Testis (tissue), 3 donors: Measurements from ENCODE around the gene C6orf52. TPM values are rescaled to one million over a fixed set of nuclear protein-coding genes. Genes with fewer than 3 reads are reported as not detected.

Experiments used
- DNase-seq: peaks from one replicate; pipeline ENCODE4 v3.0.0-alpha.2; 2019
- H3K27ac ChIP-seq, 2 donors: fragments of 200-600 bp; sonication (generic); one replicate each; pipeline ENCODE4 v1.5.1; 2019
- H3K27me3 ChIP-seq: fragments of 200-600 bp; sonication (generic); one replicate; pipeline ENCODE4 v1.5.1; 2019
- H3K36me3 ChIP-seq: fragments of 200-600 bp; sonication (generic); one replicate; pipeline ENCODE4 v1.5.1; 2017; ENCODE audit warnings: low read depth; ENCODE audit errors: missing control alignments
- H3K4me1 ChIP-seq: fragments of 200-600 bp; sonication (generic); one replicate; pipeline ENCODE4 v1.5.1; 2019
- H3K4me3 ChIP-seq, 2 donors: fragments of 200-600 bp; sonication (generic); one replicate each; pipeline ENCODE4 v1.5.1; 2017 to 2019
- H3K9me3 ChIP-seq: fragments of 200-600 bp; sonication (generic); one replicate; pipeline ENCODE4 v1.5.1; 2017
- CTCF ChIP-seq, 3 experiments: fragments of 450-650 bp in 2 of 3; fragments of 200-600 bp in 1 of 3; sonication (generic) in 1 of 3; IDR thresholded peaks; one replicate each; pipeline ENCODE4 v1.5.1; 2016 to 2019; ENCODE audit warnings: antibody characterized with exemption in 3 of 3, mild to moderate bottlenecking in 2 of 3, moderate library complexity in 1 of 3
- POLR2A ChIP-seq: fragments of 450-650 bp; IDR thresholded peaks from one replicate; pipeline ENCODE4 v1.6.1; 2017; ENCODE audit warnings: antibody characterized with exemption, mild to moderate bottlenecking, moderate library complexity
- WGBS, 2 donors: methylation state at CpG; one replicate each; pipeline ENCODE4 v1.1.5; 2018; 5-methylcytosine and 5-hydroxymethylcytosine counted together
- intact Hi-C: fragments of 100-400 bp; cut with DNase I; formaldehyde crosslinking; loops from one replicate; pipeline ENCODE4 v1.15.1; 2023; ENCODE audit warnings: low total_unique reads
- polyA plus RNA-seq: library from polyadenylated mRNA; stranded (reverse); fragments of 350-450 nt; fragmentation: Illumina TruSeq; extraction: RNeasy Lipid Tissue Mini Kit (QIAGEN cat#74804); gene quantifications from one replicate; pipeline ENCODE4 v1.2.3, GENCODE V29; 2014; ENCODE audit warnings: low read depth, low replicate concordance; ENCODE audit not compliant: insufficient read depth
- total RNA-seq, 2 donors: library from RNA; depleted of rRNA; stranded (reverse); fragments of >200 nt; gene quantifications; one replicate each; pipeline ENCODE4 v1.2.3, GENCODE V29; 2016

C6orf52 gene
- total and polyA plus RNA-seq, 3 donors from 2014 or later: 7.9 to 21.7 (median 14.3) TPM

GRCh38 chr6:10692965-10693538 is 1.4 kb downstream of the C6orf52 start:
- Histone ChIP-seq H3K27ac (no peak overlapping the region), H3K9me3 (no peaks in the 10 kb centered on the region), H3K36me3 (no peaks in the 10 kb centered on the region), H3K4me1 (peaks cover 7% of the 10 kb centered on the region), H3K4me3 (peak overlapping the region in 1 of 2 donors; percentile 91), H3K27me3 (no peaks in the 10 kb centered on the region)
- intact Hi-C loops: loop anchor here (5.0 kb wide), 1 partner anchor 54 kb away; the partner anchor contains the start of gene TMEM14B
- DNase-seq: no peak
- no peak for TF ChIP-seq CTCF (IDR thresholded peaks at IDR 0.05)
- TF ChIP-seq POLR2A: no peak
- WGBS, 2 donors: 69 to 72% methylated on average over 8 of the region's 8 CpGs

GRCh38 chr6:10690651-10691445 is 3.6 kb downstream of the C6orf52 start:
- Histone ChIP-seq H3K4me3 (no peak overlapping the region), H3K27ac (no peak overlapping the region), H3K36me3 (no peaks in the 10 kb centered on the region), H3K27me3 (no peaks in the 10 kb centered on the region), H3K9me3 (no peaks in the 10 kb centered on the region), H3K4me1 (peaks cover 7% of the 10 kb centered on the region)
- no peak for DNase-seq
- 50 to 59% methylated on average over 15 of the region's 15 CpGs for WGBS, 2 donors
- intact Hi-C loops: loop anchor here (5.0 kb wide), 1 partner anchor 56 kb away; the partner anchor contains the start of gene TMEM14B
- TF ChIP-seq POLR2A (no peak), CTCF (IDR thresholded peaks at IDR 0.05) (no peak)

GRCh38 chr6:10687582-10687981 is 6.8 kb downstream of the C6orf52 start:
- Histone ChIP-seq H3K27ac (no peak overlapping the region), H3K4me1 (no peaks in the 10 kb centered on the region), H3K27me3 (no peaks in the 10 kb centered on the region), H3K36me3 (no peaks in the 10 kb centered on the region), H3K4me3 (no peak overlapping the region), H3K9me3 (no peaks in the 10 kb centered on the region)
- WGBS, 2 donors: 43 to 51% methylated on average over 6 of the region's 6 CpGs
- intact Hi-C loops: no loop called here
- no peak for DNase-seq
- no peak for TF ChIP-seq CTCF (IDR thresholded peaks at IDR 0.05)
- TF ChIP-seq POLR2A: no peak

GRCh38 chr6:10686901-10687300 is 7.5 kb downstream of the C6orf52 start:
- intact Hi-C loops: no loop called here
- no peak overlapping the region for H3K4me3 ChIP-seq
- no peaks in the 10 kb centered on the region for H3K36me3 ChIP-seq
- TF ChIP-seq POLR2A: no peak
- TF ChIP-seq CTCF (IDR thresholded peaks at IDR 0.05): no peak
- H3K4me1 ChIP-seq: no peaks in the 10 kb centered on the region
- WGBS, 2 donors: 84 to 85% methylated on average over 8 of the region's 8 CpGs
- no peak overlapping the region for H3K27ac ChIP-seq
- no peaks in the 10 kb centered on the region for H3K27me3 ChIP-seq
- H3K9me3 ChIP-seq: no peaks in the 10 kb centered on the region
- no peak for DNase-seq
